ENCODE results near the gene CD44. TPM values are rescaled to one million over a fixed set of nuclear protein-coding genes. Genes with fewer than 3 reads are reported as not detected.

Gene CD44
- total RNA-seq, 4 donors from 2014 or later = 164 to 302 (median 189) TPM

DNA sequence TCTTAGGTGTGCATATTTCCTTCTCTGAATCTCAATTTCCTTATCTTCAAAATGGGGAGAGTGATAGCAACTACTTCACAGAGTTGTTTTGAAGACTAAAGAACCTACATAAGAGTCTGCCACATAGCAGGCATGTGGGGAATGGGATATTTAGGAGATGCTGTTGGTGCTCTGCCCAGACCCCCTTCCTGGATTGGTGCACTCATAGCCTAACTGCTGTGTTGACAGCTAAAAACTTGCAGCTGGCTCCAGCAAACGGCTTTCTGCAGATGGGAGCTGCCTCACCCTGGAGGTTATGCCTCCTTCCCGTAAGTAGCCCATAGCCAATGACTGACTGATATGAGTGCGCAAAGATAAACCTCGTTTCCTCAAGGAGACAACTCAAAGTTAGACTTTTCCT lies 106.1 kb downstream of the CD44 start:
- intact Hi-C loops (cut with DNase I) = no loop called here
- Histone ChIP-seq H3K4me3 (replicated peaks in 1 of 3) (no peak overlapping the region), H3K27ac (no peak overlapping the region), H3K9me3 (no peaks in the 10 kb centered on the region), H3K4me1 (peaks cover 0 to under 1% of the 10 kb centered on the region in 2 donors), H3K36me3 (no peaks in the 10 kb centered on the region), H3K27me3 (no peaks in the 10 kb centered on the region)
- WGBS, 2 donors = 91 to 92% methylated on average over 4 of the region's 4 CpGs
- TF ChIP-seq POLR2A (IDR thresholded peaks at IDR 0.05) = no peak
- TF ChIP-seq, protein P1, sequence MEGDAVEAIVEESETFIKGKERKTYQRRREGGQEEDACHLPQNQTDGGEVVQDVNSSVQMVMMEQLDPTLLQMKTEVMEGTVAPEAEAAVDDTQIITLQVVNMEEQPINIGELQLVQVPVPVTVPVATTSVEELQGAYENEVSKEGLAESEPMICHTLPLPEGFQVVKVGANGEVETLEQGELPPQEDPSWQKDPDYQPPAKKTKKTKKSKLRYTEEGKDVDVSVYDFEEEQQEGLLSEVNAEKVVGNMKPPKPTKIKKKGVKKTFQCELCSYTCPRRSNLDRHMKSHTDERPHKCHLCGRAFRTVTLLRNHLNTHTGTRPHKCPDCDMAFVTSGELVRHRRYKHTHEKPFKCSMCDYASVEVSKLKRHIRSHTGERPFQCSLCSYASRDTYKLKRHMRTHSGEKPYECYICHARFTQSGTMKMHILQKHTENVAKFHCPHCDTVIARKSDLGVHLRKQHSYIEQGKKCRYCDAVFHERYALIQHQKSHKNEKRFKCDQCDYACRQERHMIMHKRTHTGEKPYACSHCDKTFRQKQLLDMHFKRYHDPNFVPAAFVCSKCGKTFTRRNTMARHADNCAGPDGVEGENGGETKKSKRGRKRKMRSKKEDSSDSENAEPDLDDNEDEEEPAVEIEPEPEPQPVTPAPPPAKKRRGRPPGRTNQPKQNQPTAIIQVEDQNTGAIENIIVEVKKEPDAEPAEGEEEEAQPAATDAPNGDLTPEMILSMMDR (IDR thresholded peaks at IDR 0.05) = no peak
- no peak for DNase-seq

- no peaks in the 10 kb centered on the region for H3K27me3 ChIP-seq
- H3K27ac ChIP-seq = no peak overlapping the region
- no peak for DNase-seq
- no peaks in the 10 kb centered on the region for H3K36me3 ChIP-seq
- no peak overlapping the region for H3K4me3 ChIP-seq (replicated peaks in 1 of 3)
- no peaks in the 10 kb centered on the region for H3K9me3 ChIP-seq
- 83 to 85% methylated on average over 1 of the region's 1 CpG for WGBS, 2 donors
- TF ChIP-seq POLR2A (IDR thresholded peaks at IDR 0.05) = no peak
- TF ChIP-seq, protein P1 (IDR thresholded peaks at IDR 0.05) = no peak
- H3K4me1 ChIP-seq = no peaks in the 10 kb centered on the region
- intact Hi-C loops (cut with DNase I) = no loop called here
These were observed 106.8 kb downstream of the CD44 start for GRCh38 chr11:35245786-35246185.

DNA sequence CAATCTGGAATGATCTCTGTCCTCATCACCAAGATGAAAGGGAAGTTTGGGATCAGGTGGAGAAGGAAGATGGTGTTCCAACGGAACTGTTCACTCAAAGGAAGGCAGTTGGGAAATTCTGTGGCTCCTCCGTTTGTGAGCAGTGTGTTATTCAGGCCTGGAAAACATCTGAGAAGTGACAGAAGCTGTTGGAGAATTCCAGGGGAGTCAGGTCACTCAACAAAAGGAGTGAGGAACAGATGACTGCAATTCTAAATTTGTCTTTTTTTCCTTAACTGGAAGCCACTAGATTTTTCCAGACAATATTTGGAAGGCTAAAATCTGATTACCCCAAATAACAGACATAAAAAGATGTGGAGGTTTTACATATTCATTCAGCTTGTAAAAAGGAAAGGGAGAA lies 107.8 kb downstream of the CD44 start:
- Histone ChIP-seq H3K9me3 (no peaks in the 10 kb centered on the region), H3K4me3 (replicated peaks in 1 of 3) (no peak overlapping the region), H3K36me3 (no peaks in the 10 kb centered on the region), H3K27ac (peak overlapping the region in 2 of 3 donors; percentile 13 to 37), H3K27me3 (no peaks in the 10 kb centered on the region), H3K4me1 (no peaks in the 10 kb centered on the region)
- intact Hi-C loops (cut with DNase I) = no loop called here
- no peak for TF ChIP-seq POLR2A (IDR thresholded peaks at IDR 0.05)
- TF ChIP-seq, protein P1 (IDR thresholded peaks at IDR 0.05) = no peak
- WGBS, 2 donors = 63 to 71% methylated on average over 2 of the region's 2 CpGs
- DNase-seq = no peak

- H3K4me3 ChIP-seq (replicated peaks in 1 of 3) = no peak overlapping the region
- no peaks in the 10 kb centered on the region for H3K9me3 ChIP-seq
- no peak overlapping the region for H3K27ac ChIP-seq
- DNase-seq = no peak
- H3K36me3 ChIP-seq = no peaks in the 10 kb centered on the region
- H3K27me3 ChIP-seq = no peaks in the 10 kb centered on the region
- WGBS, 2 donors = 97 to 100% methylated on average over 3 of the region's 3 CpGs
- no peak for TF ChIP-seq POLR2A (IDR thresholded peaks at IDR 0.05)
- TF ChIP-seq, protein P1 (IDR thresholded peaks at IDR 0.05) = no peak
- no peaks in the 10 kb centered on the region for H3K4me1 ChIP-seq
- intact Hi-C loops (cut with DNase I) = no loop called here
These were observed 108.5 kb downstream of the CD44 start for GRCh38 chr11:35247428-35247827.

GRCh38 chr11:35247863-35248262 lies 108.9 kb downstream of the CD44 start:
- H3K27ac ChIP-seq = no peak overlapping the region
- no peaks in the 10 kb centered on the region for H3K27me3 ChIP-seq
- H3K36me3 ChIP-seq = no peaks in the 10 kb centered on the region
- DNase-seq = no peak
- no peaks in the 10 kb centered on the region for H3K9me3 ChIP-seq
- 93% methylated on average over 3 of the region's 3 CpGs for WGBS, 2 donors
- H3K4me3 ChIP-seq (replicated peaks in 1 of 3) = no peak overlapping the region
- TF ChIP-seq, protein P1 (IDR thresholded peaks at IDR 0.05) = no peak
- no peak for TF ChIP-seq POLR2A (IDR thresholded peaks at IDR 0.05)
- peaks cover 0 to 3% of the 10 kb centered on the region in 2 donors for H3K4me1 ChIP-seq
- intact Hi-C loops (cut with DNase I) = no loop called here

All from thyroid gland (tissue), 4 donors.